Measurements from ENCODE around the gene IFI27L1. TPM values are rescaled to one million over a fixed set of nuclear protein-coding genes. Genes with fewer than 3 reads are reported as not detected.

The IFI27L1 gene
- total and polyA plus RNA-seq, 2 donors (not counting 3 experiments of a cell fraction or from before 2014, with no cell fraction given) = 31.1 to 38.1 TPM

DNA sequence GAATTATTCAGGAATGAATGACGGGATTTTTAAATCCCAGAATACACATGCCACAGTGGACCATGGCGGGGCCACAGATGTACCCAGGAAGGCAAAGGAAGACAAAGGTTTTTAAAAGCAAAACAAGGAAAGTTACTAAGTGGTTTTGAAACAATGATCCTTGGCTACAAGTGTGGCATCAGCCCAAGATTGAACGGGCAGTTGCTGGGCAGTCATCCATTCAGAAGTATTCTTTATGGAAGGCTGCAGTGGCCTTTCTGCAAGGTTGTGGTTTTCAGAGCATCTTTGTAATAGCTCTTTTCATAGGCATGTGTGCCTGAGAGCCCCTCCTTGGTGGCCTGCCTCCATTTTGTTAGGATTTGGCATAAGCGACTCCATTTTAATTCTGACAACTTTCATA, 16.0 kb downstream of the IFI27L1 start:
- Histone ChIP-seq H3K9me3 (replicated peaks; ENCODE audit: control insufficient read depth, insufficient read depth, low read length) (no peaks in the 10 kb centered on the region), H3K9ac (replicated peaks; ENCODE audit: extremely low read depth, insufficient read depth, low read length) (no peak overlapping the region), H3K27ac (ENCODE audit: insufficient read depth, low read depth, low read length) (no peak overlapping the region), H3K4me1 (ENCODE audit: control insufficient read depth, extremely low read depth, insufficient read depth, low read length) (no peaks in the 10 kb centered on the region), H3K36me3 (ENCODE audit: control insufficient read depth in 2 of 2, extremely low read depth in 1 of 2, insufficient read depth in 2 of 2, low read length in 2 of 2) (no peaks in the 10 kb centered on the region), H3K27me3 (ENCODE audit: control insufficient read depth in 2 of 2, insufficient read depth in 2 of 2, low read length in 2 of 2) (no peaks in the 10 kb centered on the region), H3K79me2 (ENCODE audit: control insufficient read depth, insufficient read depth, low read length) (no peaks in the 10 kb centered on the region), H3K4me2 (ENCODE audit: insufficient read depth, low read length) (no peak overlapping the region), H2AFZ (ENCODE audit: low read depth, low read length) (no peak overlapping the region), H3K9me1 (replicated peaks; ENCODE audit: control insufficient read depth, extremely low read depth, insufficient read depth, low read length) (no peaks in the 10 kb centered on the region), H4K20me1 (replicated peaks; ENCODE audit: control insufficient read depth, extremely low read depth, insufficient read depth, low read length) (no peaks in the 10 kb centered on the region), H3K4me3 (replicated peaks in 1 of 3; ENCODE audit: insufficient read depth in 1 of 3, low read depth in 1 of 3, low read length in 3 of 3) (no peak overlapping the region)
- dilution Hi-C loops (cut with MboI; ENCODE audit: extremely low pct_ligation_motif_present, low sequenced_read_pairs) = no loop called here
- BruUV-seq (replicated peaks) = no TSS peak
- ChIA-PET POLR2A (no interaction called here), CTCF (interaction anchor here (1.5 kb wide), 1 partner anchor 40 kb away, joined by 6 read pairs; no protein-coding TSS in a partner anchor)
- no peak for FAIRE-seq
- DNase-seq (ENCODE audit: low read depth, low spot score) = no peak
- TF ChIP-seq FOS (IDR thresholded peaks at IDR 0.05; ENCODE audit: borderline replicate concordance, insufficient read depth, low read length) (no peak), POLR2A (IDR thresholded peaks at IDR 0.05; ENCODE audit: low read depth, low read length) (no peak), GATA2 (IDR thresholded peaks at IDR 0.05; ENCODE audit: insufficient read depth, insufficient read length, low read depth, low read length) (no peak), EZH2 (IDR thresholded peaks at IDR 0.05; ENCODE audit: borderline replicate concordance, low read depth, low read length, severe bottlenecking) (no peak), MYC (IDR thresholded peaks at IDR 0.05; ENCODE audit: low read depth, low read length) (no peak), POLR2AphosphoS5 (IDR thresholded peaks at IDR 0.05; ENCODE audit: insufficient read depth, low read depth, low read length) (no peak), JUN (IDR thresholded peaks at IDR 0.05; ENCODE audit: borderline replicate concordance, insufficient read depth, insufficient read length, low read depth) (no peak)
- TF ChIP-seq, protein P1, sequence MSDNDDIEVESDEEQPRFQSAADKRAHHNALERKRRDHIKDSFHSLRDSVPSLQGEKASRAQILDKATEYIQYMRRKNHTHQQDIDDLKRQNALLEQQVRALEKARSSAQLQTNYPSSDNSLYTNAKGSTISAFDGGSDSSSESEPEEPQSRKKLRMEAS (IDR thresholded peaks at IDR 0.05; ENCODE audit: insufficient read depth, insufficient read length) = no peak
- TF ChIP-seq, protein P2, sequence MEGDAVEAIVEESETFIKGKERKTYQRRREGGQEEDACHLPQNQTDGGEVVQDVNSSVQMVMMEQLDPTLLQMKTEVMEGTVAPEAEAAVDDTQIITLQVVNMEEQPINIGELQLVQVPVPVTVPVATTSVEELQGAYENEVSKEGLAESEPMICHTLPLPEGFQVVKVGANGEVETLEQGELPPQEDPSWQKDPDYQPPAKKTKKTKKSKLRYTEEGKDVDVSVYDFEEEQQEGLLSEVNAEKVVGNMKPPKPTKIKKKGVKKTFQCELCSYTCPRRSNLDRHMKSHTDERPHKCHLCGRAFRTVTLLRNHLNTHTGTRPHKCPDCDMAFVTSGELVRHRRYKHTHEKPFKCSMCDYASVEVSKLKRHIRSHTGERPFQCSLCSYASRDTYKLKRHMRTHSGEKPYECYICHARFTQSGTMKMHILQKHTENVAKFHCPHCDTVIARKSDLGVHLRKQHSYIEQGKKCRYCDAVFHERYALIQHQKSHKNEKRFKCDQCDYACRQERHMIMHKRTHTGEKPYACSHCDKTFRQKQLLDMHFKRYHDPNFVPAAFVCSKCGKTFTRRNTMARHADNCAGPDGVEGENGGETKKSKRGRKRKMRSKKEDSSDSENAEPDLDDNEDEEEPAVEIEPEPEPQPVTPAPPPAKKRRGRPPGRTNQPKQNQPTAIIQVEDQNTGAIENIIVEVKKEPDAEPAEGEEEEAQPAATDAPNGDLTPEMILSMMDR (IDR thresholded peaks at IDR 0.05; ENCODE audit: extremely low read depth in 1 of 2, insufficient read depth in 1 of 2, low read depth in 1 of 2, low read length in 2 of 2) = no peak
- intact Hi-C loops (cut with micrococcal nuclease) = no loop called here

Data from endothelial cell of umbilical vein (primary cell).